ENCODE data around the gene ROBO3. TPM values are rescaled to one million over a fixed set of nuclear protein-coding genes. Genes with fewer than 3 reads are reported as not detected.

The ROBO3 gene
- total RNA-seq, 1 experiment from 2014 or later, result 21.3 TPM

DNA sequence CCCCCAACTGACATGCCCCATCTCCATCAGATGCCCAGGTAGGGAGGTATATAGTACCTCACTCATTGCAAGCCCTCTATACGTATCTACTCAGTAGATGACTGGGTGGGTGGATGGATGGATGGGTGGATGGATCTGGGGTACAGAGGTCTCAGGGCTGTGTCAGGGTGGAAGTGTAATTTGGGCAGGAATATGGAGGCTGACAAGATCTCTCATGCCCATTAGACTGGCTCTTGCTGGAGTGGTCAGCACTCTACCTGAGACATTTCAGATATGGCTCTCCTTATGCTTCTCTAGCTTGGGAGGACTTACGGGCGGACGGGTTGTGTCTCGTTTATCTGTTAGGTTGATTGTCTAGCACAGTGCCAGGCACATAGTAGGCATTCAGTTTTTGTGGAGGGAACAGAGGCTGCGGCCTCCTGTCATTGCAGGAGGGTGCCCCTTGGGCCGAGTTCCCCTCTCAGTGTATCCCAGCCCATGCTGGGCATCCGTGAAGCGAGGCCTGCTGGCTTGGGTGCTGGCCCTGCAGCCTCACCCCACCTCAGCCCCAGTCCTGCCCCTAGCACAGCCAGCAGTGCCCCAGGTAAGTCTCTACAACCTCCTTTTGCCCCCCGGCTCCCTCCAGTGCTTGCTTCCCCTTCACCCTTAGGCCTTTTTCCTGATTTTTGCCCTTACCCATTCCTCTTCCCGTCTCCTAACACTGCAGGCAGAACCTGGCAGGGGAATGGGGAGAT, 13.7 kb downstream of the ROBO3 start:
- CTCF ChIA-PET, result interaction anchor here (1.3 to 3.4 kb wide), 6 partner anchors 13 to 467 kb away, joined by 3 to 40 read pairs (median 5); partner anchors contain the start of genes CCDC15 and ROBO3
- peaks cover 41% of the 10 kb centered on the region for H3K27me3 Mint-ChIP-seq (ENCODE audit: low read depth)
- POLR2A ChIA-PET, result no interaction called here

More for the DNA sequence above, 13.7 kb downstream of the ROBO3 start:
- peaks cover 25% of the 10 kb centered on the region for H3K4me1 Mint-ChIP-seq
- TF ChIP-seq, protein P1, sequence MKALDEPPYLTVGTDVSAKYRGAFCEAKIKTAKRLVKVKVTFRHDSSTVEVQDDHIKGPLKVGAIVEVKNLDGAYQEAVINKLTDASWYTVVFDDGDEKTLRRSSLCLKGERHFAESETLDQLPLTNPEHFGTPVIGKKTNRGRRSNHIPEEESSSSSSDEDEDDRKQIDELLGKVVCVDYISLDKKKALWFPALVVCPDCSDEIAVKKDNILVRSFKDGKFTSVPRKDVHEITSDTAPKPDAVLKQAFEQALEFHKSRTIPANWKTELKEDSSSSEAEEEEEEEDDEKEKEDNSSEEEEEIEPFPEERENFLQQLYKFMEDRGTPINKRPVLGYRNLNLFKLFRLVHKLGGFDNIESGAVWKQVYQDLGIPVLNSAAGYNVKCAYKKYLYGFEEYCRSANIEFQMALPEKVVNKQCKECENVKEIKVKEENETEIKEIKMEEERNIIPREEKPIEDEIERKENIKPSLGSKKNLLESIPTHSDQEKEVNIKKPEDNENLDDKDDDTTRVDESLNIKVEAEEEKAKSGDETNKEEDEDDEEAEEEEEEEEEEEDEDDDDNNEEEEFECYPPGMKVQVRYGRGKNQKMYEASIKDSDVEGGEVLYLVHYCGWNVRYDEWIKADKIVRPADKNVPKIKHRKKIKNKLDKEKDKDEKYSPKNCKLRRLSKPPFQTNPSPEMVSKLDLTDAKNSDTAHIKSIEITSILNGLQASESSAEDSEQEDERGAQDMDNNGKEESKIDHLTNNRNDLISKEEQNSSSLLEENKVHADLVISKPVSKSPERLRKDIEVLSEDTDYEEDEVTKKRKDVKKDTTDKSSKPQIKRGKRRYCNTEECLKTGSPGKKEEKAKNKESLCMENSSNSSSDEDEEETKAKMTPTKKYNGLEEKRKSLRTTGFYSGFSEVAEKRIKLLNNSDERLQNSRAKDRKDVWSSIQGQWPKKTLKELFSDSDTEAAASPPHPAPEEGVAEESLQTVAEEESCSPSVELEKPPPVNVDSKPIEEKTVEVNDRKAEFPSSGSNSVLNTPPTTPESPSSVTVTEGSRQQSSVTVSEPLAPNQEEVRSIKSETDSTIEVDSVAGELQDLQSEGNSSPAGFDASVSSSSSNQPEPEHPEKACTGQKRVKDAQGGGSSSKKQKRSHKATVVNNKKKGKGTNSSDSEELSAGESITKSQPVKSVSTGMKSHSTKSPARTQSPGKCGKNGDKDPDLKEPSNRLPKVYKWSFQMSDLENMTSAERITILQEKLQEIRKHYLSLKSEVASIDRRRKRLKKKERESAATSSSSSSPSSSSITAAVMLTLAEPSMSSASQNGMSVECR (CRISPR knock-in tag; IDR thresholded peaks at IDR 0.05; ENCODE audit: borderline replicate concordance), result no peak
- TF ChIP-seq, protein P2, sequence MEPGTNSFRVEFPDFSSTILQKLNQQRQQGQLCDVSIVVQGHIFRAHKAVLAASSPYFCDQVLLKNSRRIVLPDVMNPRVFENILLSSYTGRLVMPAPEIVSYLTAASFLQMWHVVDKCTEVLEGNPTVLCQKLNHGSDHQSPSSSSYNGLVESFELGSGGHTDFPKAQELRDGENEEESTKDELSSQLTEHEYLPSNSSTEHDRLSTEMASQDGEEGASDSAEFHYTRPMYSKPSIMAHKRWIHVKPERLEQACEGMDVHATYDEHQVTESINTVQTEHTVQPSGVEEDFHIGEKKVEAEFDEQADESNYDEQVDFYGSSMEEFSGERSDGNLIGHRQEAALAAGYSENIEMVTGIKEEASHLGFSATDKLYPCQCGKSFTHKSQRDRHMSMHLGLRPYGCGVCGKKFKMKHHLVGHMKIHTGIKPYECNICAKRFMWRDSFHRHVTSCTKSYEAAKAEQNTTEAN (CRISPR knock-in tag; IDR thresholded peaks at IDR 0.05), result no peak
- no peak for TF ChIP-seq TCF7 (CRISPR knock-in tag; IDR thresholded peaks at IDR 0.05; ENCODE audit: low read depth)
- TF ChIP-seq, protein P3, sequence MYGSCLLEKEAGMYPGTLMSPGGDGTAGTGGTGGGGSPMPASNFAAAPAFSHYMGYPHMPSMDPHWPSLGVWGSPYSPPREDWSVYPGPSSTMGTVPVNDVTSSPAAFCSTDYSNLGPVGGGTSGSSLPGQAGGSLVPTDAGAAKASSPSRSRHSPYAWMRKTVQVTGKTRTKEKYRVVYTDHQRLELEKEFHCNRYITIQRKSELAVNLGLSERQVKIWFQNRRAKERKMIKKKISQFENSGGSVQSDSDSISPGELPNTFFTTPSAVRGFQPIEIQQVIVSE (CRISPR knock-in tag; IDR thresholded peaks at IDR 0.05; ENCODE audit: borderline replicate concordance), result no peak
- TF ChIP-seq, protein P4, sequence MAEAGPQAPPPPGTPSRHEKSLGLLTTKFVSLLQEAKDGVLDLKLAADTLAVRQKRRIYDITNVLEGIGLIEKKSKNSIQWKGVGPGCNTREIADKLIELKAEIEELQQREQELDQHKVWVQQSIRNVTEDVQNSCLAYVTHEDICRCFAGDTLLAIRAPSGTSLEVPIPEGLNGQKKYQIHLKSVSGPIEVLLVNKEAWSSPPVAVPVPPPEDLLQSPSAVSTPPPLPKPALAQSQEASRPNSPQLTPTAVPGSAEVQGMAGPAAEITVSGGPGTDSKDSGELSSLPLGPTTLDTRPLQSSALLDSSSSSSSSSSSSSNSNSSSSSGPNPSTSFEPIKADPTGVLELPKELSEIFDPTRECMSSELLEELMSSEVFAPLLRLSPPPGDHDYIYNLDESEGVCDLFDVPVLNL (CRISPR knock-in tag; IDR thresholded peaks at IDR 0.05; ENCODE audit: borderline replicate concordance, low read depth), result no peak
- TF ChIP-seq EMX1 (CRISPR knock-in tag; IDR thresholded peaks at IDR 0.05), result no peak
- TF ChIP-seq, protein P5, sequence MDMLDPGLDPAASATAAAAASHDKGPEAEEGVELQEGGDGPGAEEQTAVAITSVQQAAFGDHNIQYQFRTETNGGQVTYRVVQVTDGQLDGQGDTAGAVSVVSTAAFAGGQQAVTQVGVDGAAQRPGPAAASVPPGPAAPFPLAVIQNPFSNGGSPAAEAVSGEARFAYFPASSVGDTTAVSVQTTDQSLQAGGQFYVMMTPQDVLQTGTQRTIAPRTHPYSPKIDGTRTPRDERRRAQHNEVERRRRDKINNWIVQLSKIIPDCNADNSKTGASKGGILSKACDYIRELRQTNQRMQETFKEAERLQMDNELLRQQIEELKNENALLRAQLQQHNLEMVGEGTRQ (CRISPR knock-in tag; IDR thresholded peaks at IDR 0.05), result no peak
- TF ChIP-seq GRHL2 (CRISPR knock-in tag; IDR thresholded peaks at IDR 0.05; ENCODE audit: insufficient replicate concordance, severe bottlenecking), result no peak
- TF ChIP-seq, protein P6, sequence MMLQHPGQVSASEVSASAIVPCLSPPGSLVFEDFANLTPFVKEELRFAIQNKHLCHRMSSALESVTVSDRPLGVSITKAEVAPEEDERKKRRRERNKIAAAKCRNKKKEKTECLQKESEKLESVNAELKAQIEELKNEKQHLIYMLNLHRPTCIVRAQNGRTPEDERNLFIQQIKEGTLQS (CRISPR knock-in tag; conservative IDR thresholded peaks at IDR 0.05), result no peak
- TF ChIP-seq, protein P7, sequence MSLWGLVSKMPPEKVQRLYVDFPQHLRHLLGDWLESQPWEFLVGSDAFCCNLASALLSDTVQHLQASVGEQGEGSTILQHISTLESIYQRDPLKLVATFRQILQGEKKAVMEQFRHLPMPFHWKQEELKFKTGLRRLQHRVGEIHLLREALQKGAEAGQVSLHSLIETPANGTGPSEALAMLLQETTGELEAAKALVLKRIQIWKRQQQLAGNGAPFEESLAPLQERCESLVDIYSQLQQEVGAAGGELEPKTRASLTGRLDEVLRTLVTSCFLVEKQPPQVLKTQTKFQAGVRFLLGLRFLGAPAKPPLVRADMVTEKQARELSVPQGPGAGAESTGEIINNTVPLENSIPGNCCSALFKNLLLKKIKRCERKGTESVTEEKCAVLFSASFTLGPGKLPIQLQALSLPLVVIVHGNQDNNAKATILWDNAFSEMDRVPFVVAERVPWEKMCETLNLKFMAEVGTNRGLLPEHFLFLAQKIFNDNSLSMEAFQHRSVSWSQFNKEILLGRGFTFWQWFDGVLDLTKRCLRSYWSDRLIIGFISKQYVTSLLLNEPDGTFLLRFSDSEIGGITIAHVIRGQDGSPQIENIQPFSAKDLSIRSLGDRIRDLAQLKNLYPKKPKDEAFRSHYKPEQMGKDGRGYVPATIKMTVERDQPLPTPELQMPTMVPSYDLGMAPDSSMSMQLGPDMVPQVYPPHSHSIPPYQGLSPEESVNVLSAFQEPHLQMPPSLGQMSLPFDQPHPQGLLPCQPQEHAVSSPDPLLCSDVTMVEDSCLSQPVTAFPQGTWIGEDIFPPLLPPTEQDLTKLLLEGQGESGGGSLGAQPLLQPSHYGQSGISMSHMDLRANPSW (CRISPR knock-in tag; conservative IDR thresholded peaks at IDR 0.05; ENCODE audit: low read depth), result no peak
- TF ChIP-seq, protein P8, sequence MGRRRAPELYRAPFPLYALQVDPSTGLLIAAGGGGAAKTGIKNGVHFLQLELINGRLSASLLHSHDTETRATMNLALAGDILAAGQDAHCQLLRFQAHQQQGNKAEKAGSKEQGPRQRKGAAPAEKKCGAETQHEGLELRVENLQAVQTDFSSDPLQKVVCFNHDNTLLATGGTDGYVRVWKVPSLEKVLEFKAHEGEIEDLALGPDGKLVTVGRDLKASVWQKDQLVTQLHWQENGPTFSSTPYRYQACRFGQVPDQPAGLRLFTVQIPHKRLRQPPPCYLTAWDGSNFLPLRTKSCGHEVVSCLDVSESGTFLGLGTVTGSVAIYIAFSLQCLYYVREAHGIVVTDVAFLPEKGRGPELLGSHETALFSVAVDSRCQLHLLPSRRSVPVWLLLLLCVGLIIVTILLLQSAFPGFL (CRISPR knock-in tag; IDR thresholded peaks at IDR 0.05; ENCODE audit: borderline replicate concordance), result no peak
- no peak for TF ChIP-seq RORB (CRISPR knock-in tag; IDR thresholded peaks at IDR 0.05)
- TF ChIP-seq PRRX2 (CRISPR knock-in tag; IDR thresholded peaks at IDR 0.05), result no peak
- no peak for TF ChIP-seq NR3C1 (CRISPR knock-in tag; conservative IDR thresholded peaks at IDR 0.05; ENCODE audit: low read depth)
- TF ChIP-seq, protein P9, sequence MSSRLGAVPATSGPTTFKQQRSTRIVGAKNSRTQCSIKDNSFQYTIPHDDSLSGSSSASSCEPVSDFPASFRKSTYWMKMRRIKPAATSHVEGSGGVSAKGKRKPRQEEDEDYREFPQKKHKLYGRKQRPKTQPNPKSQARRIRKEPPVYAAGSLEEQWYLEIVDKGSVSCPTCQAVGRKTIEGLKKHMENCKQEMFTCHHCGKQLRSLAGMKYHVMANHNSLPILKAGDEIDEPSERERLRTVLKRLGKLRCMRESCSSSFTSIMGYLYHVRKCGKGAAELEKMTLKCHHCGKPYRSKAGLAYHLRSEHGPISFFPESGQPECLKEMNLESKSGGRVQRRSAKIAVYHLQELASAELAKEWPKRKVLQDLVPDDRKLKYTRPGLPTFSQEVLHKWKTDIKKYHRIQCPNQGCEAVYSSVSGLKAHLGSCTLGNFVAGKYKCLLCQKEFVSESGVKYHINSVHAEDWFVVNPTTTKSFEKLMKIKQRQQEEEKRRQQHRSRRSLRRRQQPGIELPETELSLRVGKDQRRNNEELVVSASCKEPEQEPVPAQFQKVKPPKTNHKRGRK (CRISPR knock-in tag; IDR thresholded peaks at IDR 0.05; ENCODE audit: borderline replicate concordance), result no peak
- TF ChIP-seq MXD4 (CRISPR knock-in tag; IDR thresholded peaks at IDR 0.05; ENCODE audit: borderline replicate concordance), result no peak
- TF ChIP-seq, protein P10, sequence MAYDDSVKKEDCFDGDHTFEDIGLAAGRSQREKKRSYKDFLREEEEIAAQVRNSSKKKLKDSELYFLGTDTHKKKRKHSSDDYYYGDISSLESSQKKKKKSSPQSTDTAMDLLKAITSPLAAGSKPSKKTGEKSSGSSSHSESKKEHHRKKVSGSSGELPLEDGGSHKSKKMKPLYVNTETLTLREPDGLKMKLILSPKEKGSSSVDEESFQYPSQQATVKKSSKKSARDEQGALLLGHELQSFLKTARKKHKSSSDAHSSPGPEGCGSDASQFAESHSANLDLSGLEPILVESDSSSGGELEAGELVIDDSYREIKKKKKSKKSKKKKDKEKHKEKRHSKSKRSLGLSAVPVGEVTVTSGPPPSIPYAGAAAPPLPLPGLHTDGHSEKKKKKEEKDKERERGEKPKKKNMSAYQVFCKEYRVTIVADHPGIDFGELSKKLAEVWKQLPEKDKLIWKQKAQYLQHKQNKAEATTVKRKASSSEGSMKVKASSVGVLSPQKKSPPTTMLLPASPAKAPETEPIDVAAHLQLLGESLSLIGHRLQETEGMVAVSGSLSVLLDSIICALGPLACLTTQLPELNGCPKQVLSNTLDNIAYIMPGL (CRISPR knock-in tag; IDR thresholded peaks at IDR 0.05), result no peak
- DNase-seq (ENCODE audit: low spot score) (no peak), ATAC-seq (no peak)
- no peak overlapping the region for H3K27ac Mint-ChIP-seq
- no peaks in the 10 kb centered on the region for H3K36me3 Mint-ChIP-seq
- no peaks in the 10 kb centered on the region for H3K9me3 Mint-ChIP-seq
- H3K4me3 Mint-ChIP-seq, result no peak overlapping the region

Data from WTC11 (cell line).